ENCODE results near the gene MRPS15. TPM values are rescaled to one million over a fixed set of nuclear protein-coding genes. Genes with fewer than 3 reads are reported as not detected.

MRPS15 gene
- total and polyA plus RNA-seq, 2 of the 13 experiments (the other 11 are each of a cell fraction or from before 2014, with no cell fraction given): 59.0 to 113 TPM

GRCh38 chr1:36450270-36450918, 13.8 kb downstream of the MRPS15 start, which contains the start of gene OSCP1 (continued):
- TF ChIP-seq DMTF1 (CRISPR knock-in tag; IDR thresholded peaks at IDR 0.05) (no peak), ZNF790 (CRISPR knock-in tag; IDR thresholded peaks at IDR 0.05; ENCODE audit: borderline replicate concordance) (peak; percentile 65; the same call in 1 of the 2 replicates), TFDP2 (CRISPR knock-in tag; IDR thresholded peaks at IDR 0.05) (peak; percentile 82), SNAPC5 (CRISPR knock-in tag; IDR thresholded peaks at IDR 0.05; ENCODE audit: borderline replicate concordance) (no peak), BRD4 (CRISPR knock-in tag; IDR thresholded peaks at IDR 0.05) (no peak), ZNF777 (CRISPR knock-in tag; IDR thresholded peaks at IDR 0.05) (peak; percentile 53; the same call in 1 of the 2 replicates), NKX3-1 (CRISPR knock-in tag; IDR thresholded peaks at IDR 0.05) (peak; percentile 76), REPIN1 (CRISPR knock-in tag; IDR thresholded peaks at IDR 0.05; ENCODE audit: borderline replicate concordance, low read depth) (no peak), PHF21A (CRISPR knock-in tag; IDR thresholded peaks at IDR 0.05) (no peak), ZBTB7A (CRISPR knock-in tag; IDR thresholded peaks at IDR 0.05) (no peak), SMYD3 (CRISPR knock-in tag; IDR thresholded peaks at IDR 0.05) (no peak), HHEX (CRISPR knock-in tag; IDR thresholded peaks at IDR 0.05) (no peak), ATF3 (CRISPR knock-in tag; IDR thresholded peaks at IDR 0.05) (0 out of 2 replicates have a peak, but pooled peaks have one; percentile 9), ZBTB14 (CRISPR knock-in tag; IDR thresholded peaks at IDR 0.05) (no peak), JUN (CRISPR knock-in tag; IDR thresholded peaks at IDR 0.05) (no peak), ZFP37 (CRISPR knock-in tag; IDR thresholded peaks at IDR 0.05; ENCODE audit: borderline replicate concordance) (no peak; the same call in none of the 2 replicates), XRCC5 (optimal IDR thresholded peaks at IDR 0.05; ENCODE audit: low read length) (no peak), MEIS2 (CRISPR knock-in tag; IDR thresholded peaks at IDR 0.05) (peak; percentile 43; the same call in 1 of the 2 replicates), MXI1 (IDR thresholded peaks at IDR 0.05; ENCODE audit: borderline replicate concordance, low read depth, low read length) (peak; percentile 88; the same call in 2 of the 3 replicates), ESRRA (CRISPR knock-in tag; IDR thresholded peaks at IDR 0.05; ENCODE audit: low read depth) (no peak), NR3C1 (CRISPR knock-in tag; IDR thresholded peaks at IDR 0.05) (no peak), CHD2 (IDR thresholded peaks at IDR 0.05; ENCODE audit: low read depth, low read length) (no peak), CTCF (CRISPR knock-in tag; IDR thresholded peaks at IDR 0.05) (no peak), MIER3 (CRISPR knock-in tag; IDR thresholded peaks at IDR 0.05; ENCODE audit: borderline replicate concordance) (no peak), KLF11 (CRISPR knock-in tag; IDR thresholded peaks at IDR 0.05) (peak; percentile 58; the same call in 1 of the 2 replicates)

Measured in HepG2 (cell line).